Uterus (tissue), 2 donors: ENCODE data around the gene FNBP1.

Experiments used
- POLR2A ChIP-seq, 2 donors: fragments of 450-650 bp; IDR thresholded peaks; one replicate each; pipeline ENCODE4 v1.6.1; 2016; ENCODE audit warnings: antibody characterized with exemption in 2 of 2, mild to moderate bottlenecking in 1 of 2, moderate library complexity in 1 of 2
- TF ChIP-seq, protein P1 (sequence below), 4 experiments: fragments of 200-600 bp in 2 of 4; fragments of 450-650 bp in 2 of 4; sonication (generic) in 2 of 4; IDR thresholded peaks; one replicate each; pipeline ENCODE4 v1.5.1; 2016 to 2019; ENCODE audit warnings: antibody characterized with exemption in 4 of 4, mild to moderate bottlenecking in 2 of 4, moderate library complexity in 1 of 4

DNA sequence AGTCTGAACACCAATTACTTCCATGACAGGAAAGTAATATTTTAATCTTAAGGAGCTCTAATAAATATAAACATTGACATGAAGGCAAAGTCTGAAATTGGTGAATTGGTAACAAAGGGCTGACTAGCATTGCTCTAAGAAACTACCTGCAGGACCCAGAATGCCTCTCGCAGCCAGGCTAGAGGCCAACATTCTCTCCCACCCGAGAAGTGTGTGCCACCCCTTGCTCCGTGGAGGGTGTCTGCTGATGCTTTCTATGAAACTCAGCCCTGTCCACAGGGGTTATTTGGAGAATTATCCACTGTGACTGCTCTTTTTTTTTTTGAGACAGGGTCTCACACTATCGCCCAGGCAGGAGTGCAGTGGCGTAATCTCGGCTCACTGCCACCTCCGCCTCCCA, 126.3 kb downstream of the FNBP1 start:
- no peak for TF ChIP-seq POLR2A (IDR thresholded peaks at IDR 0.05)
- TF ChIP-seq, protein P1, sequence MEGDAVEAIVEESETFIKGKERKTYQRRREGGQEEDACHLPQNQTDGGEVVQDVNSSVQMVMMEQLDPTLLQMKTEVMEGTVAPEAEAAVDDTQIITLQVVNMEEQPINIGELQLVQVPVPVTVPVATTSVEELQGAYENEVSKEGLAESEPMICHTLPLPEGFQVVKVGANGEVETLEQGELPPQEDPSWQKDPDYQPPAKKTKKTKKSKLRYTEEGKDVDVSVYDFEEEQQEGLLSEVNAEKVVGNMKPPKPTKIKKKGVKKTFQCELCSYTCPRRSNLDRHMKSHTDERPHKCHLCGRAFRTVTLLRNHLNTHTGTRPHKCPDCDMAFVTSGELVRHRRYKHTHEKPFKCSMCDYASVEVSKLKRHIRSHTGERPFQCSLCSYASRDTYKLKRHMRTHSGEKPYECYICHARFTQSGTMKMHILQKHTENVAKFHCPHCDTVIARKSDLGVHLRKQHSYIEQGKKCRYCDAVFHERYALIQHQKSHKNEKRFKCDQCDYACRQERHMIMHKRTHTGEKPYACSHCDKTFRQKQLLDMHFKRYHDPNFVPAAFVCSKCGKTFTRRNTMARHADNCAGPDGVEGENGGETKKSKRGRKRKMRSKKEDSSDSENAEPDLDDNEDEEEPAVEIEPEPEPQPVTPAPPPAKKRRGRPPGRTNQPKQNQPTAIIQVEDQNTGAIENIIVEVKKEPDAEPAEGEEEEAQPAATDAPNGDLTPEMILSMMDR (IDR thresholded peaks at IDR 0.05) = no peak
